GM21737 (cell line): ENCODE data around the gene LSM4.

Experiments used
- ATAC-seq: cut with Tn5 transposase; IDR thresholded peaks from one replicate; pipeline ENCODE4 v1.9.1; 2021; ENCODE audit warnings: mild to moderate bottlenecking, moderate library complexity; ENCODE audit not compliant: unreplicated experiment

Gene LSM4

DNA sequence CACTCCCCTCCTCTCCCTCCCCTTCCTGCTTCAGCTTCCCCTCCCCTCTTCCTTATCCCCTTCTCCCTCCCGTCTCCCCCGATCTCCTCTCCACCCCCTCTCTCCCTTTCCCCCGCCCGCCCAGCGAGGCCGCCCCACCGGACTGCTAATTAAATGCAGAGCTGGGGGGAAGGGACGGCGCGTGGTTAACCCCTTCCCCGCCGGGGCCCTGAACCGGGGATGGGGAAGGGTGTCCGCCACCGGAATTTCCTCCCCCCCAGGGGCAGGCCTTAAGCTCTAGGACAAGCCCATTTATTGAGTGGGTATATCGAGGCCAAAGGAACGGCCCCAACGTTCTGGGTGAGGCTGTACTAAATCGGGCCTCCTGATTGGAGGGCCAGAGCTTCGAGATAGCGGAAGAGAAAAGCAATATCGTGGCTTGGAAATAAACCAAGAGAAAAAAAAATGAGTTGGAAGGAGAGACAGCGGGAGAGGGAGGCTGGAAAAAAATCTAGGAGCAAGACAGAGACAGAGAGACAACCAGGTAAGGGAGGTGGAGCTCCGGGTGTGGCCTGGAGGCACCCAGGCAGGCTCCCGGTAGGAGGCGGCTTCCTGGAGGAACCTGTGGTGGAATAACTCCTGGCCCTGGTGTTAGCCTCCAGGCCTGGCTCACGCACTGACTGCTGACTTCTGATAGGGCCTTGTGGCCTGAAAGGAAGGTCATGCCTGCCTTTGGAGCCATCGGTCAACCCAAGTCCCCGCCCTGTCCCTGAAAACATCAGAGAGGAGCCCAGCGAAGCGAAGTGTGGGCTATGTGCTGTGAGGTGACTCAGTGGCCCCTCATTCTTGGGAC, 29.9 kb downstream of the LSM4 start:
- ATAC-seq: no peak

- no peak for ATAC-seq
These were observed 30.4 kb downstream of the LSM4 start for GRCh38 chr19:18292462-18292809.

DNA sequence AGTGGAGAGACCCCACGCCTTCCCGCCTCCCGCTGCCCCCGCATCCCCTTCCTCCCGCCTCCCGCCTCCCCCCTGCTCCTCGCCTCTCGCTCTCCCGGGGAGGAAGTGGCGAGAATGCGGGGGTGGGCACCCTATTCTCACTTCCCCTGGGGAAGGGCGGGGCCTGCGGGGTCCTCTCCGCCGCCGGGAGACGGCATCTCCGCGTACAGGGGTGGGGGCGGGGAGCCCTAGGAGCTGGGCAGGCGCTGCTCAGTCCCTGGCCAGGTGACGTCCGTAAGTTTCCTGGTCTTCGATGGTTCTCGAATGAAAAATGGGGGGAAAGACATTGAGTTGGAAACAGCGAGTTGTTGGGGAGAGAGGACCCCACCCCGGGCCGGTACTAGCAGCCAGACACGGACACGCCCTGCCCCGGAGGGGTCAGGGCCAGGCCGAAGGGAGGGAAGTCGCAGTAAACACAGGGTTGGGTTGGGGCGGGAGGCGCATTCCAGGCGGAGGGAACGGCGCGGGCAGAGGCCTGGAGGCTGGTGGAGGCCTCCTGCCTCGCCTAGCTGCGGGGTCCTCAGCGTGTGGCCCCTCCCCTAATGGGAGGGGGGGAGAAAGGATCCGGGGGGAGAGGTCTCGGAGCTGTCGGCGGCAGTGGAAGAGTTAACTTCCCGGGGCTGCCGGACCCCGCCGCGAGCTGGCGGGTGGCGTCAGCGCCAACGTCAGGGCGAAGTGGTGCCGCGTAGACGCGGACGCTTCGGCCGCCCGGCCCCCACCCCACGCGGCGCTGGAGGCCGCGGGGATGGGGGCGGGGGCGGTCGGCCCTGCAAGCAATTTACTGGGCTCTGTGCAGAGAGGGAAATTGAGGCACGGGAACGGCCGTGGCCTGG, 31.1 kb downstream of the LSM4 start:
- no peak for ATAC-seq

DNA sequence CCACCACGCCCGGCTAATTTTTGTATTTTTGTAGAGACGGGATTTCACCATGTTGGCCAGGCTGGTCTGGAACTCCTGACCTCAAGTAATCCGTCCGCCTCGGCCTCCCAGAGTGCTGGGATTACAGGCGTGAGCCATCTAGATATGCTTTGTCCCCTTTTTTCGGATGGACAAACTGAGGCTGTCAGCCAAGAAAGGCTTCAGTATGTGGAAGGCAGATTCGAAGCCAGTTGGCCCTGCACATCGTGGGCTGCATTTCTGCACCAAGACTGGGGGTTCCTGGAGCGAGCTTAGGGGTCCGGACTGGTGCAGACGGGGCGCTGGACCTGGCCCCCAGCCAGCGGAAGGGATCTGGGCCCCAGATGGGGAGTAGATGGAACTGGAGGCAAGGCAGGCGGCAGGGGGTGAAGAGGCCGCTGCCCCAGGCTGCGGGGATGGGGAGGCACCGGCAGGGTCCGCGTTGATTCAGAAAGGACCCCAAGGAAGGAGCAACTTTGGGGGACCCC, 31.8 kb downstream of the LSM4 start:
- ATAC-seq: no peak

- ATAC-seq: no peak
These were observed 32.4 kb downstream of the LSM4 start for GRCh38 chr19:18290302-18291018.

GRCh38 chr19:18289471-18290301, 33.2 kb downstream of the LSM4 start:
- ATAC-seq: no peak

DNA sequence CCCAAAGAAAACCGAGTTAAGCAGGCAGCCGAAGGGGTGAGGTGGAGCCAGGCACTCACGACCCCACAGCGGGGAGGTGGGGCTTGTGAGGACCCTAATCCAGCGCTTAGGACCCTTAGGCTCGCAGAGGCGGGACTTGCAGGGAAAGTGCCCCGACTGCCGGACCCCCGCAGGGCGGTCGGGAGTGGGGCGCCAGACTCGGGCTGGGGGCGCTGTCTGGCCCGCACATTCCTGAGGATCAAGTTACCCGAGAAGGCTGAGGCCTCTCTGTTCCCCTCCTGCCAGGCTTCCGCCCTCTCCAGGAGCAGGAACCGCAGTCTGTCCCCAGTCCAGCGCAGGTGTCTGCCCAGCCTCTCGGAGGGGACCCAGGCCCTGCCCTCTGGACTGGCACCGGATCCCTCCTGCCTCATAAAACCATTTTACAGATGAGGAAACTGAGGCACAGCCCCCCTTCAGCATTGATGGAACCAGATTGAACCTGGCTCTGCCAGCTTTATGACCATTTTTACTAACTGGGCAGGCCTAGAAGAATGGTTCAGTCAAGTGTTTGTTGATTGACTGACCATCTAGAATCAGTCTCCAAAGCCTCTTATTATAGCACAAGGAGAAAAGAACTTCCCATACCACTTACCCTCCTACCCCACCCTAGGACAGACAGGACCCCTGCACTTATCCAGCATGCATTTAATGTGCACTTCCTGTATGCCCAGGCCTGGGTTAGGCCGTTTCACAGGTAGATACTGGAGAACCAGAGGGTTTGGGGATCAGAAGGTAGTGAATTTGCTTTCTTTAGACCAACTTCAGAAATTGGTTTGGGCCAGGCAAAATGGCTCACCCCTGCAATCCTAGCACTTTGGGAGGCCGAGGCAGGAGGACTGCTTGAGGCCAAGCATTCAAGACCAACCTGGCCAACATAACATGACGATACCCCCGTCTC, 34.8 kb downstream of the LSM4 start:
- ATAC-seq: no peak

- no peak for ATAC-seq
These were observed 35.8 kb downstream of the LSM4 start for GRCh38 chr19:18286973-18287635.

- ATAC-seq: no peak
These were observed 38.0 kb downstream of the LSM4 start for GRCh38 chr19:18284712-18285360.

GRCh38 chr19:18283338-18283737, 39.5 kb downstream of the LSM4 start:
- ATAC-seq: no peak

GRCh38 chr19:18282788-18283141, 40.1 kb downstream of the LSM4 start:
- ATAC-seq: no peak

- no peak for ATAC-seq
These were observed 40.7 kb downstream of the LSM4 start for GRCh38 chr19:18282021-18282787.

DNA sequence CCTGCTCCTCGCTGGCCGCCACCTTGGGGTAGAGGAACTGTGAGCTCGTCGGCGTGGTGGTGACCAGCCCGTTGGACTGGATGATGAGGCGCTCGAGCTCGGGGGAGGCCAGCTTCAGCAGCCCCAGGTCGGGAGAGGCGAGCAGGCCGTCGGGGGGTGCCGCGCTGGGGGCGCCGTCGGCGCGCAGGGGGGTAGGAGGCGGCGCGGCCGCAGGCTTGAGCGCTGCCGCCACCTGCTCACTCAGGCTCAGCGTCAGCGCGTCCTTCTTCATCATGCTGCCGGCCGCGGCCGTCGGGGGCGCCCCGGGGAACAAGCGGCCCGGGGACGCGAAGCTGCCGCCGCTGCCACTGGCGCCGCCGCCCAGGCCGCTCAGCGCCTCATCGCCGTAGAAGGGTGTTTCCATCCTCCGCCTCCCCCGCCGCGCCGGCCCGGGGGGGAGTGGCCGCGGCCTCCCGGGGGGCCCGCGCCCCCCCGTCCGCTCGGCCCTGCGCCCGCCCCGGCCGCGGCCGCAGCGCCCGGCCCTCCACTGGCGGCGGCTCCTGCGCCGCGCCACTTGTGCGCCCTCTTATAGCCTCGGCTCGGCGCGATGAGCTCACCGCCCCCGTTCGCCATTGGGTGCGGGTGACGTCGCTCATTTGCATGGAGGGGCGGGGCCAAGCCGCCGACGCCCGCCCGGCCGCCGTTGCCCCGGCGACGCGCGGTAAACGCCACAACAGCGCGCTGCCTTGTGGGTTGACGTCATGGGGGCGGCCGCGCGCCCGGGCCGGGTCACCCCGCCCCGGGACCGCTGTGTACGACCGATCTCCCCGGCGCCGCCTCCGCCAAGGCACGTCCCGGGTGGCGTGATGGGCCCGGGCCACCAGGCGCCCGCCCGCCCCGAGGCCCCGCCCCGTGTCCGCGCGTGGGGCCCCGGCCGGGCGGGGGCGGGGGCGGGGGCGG, 41.5 kb downstream of the LSM4 start, which contains the start of gene JUND:
Gene JUND (minus strand): TSS at position 541 of the 939 bp plus-strand sequence. CDS start 138 bp downstream, at position 403.
- peak; percentile 58 for ATAC-seq

DNA sequence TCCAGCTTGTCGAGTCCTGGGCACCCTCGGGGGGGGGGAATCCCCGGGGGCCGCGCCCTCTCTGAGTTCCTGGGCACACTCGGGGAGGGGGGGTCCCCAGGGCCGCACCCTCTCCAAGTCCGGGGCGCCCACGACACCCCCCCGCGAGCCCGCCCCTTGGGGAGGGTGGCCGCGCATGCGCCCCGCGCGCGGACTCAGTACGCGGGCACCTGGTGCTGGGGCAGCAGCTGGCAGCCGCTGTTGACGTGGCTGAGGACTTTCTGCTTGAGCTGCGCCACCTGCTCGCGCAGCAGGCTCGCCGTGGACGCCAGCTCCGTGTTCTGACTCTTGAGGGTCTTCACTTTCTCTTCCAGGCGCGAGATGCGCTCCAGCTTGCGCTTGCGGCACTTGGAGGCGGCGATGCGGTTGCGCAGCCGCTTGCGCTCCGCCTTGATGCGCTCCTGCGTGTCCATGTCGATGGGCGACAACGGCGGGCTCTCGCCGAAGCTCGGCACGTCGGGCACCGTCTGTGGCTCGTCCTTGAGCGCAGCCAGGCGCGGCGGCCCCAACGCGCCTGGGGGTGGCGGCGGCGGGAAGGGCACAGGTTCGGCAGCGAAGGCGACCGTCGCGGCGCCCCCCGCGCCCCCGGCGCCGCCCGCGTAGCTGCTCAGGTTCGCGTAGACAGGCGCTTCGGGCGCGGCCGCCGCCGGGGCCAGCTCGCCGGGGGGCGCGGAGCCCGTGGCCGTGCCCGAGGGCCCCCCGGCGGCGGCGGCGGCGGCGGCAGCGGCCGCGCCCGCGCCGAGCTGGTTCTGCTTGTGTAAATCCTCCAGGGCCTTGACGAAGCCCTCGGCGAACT, 42.4 kb downstream of the LSM4 start:
- peak; percentile 21 for ATAC-seq

- peak; percentile 21 for ATAC-seq
These were observed 43.2 kb downstream of the LSM4 start for GRCh38 chr19:18279516-18280246.
